ENCODE measurements around the gene CATSPER3. TPM values are rescaled to one million over a fixed set of nuclear protein-coding genes. Genes with fewer than 3 reads are reported as not detected.

Gene CATSPER3
- polyA plus RNA-seq, 1 donor from 2014 or later, result 0.17 TPM

DNA sequence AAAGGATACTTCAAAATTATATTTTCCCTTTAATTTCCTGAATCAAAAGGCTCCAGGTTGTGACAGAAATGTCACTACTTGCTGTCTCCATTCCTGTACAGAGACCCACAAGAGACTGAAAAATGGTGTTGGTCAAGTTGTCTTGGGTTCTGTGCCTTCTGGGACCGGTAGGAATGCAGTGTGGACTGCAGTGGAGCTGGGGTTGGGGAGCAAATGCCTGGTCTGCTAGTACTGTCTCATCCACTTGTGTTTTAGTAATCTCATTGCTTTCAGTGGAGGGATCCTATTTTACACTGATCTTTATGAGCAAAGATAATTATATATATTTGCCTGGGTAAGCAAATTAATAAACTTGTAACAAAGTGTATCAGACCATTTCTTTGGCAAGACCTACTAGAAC is 24.2 kb upstream of the CATSPER3 start:
- no peak overlapping the region for H3K4me3 ChIP-seq (ENCODE audit: low read length)
- TF ChIP-seq POLR2AphosphoS5 (IDR thresholded peaks at IDR 0.05) (no peak), SMC3 (conservative IDR thresholded peaks at IDR 0.05; ENCODE audit: poor library complexity) (no peak), RAD21 (conservative IDR thresholded peaks at IDR 0.05) (no peak)
- TF ChIP-seq, protein P1, sequence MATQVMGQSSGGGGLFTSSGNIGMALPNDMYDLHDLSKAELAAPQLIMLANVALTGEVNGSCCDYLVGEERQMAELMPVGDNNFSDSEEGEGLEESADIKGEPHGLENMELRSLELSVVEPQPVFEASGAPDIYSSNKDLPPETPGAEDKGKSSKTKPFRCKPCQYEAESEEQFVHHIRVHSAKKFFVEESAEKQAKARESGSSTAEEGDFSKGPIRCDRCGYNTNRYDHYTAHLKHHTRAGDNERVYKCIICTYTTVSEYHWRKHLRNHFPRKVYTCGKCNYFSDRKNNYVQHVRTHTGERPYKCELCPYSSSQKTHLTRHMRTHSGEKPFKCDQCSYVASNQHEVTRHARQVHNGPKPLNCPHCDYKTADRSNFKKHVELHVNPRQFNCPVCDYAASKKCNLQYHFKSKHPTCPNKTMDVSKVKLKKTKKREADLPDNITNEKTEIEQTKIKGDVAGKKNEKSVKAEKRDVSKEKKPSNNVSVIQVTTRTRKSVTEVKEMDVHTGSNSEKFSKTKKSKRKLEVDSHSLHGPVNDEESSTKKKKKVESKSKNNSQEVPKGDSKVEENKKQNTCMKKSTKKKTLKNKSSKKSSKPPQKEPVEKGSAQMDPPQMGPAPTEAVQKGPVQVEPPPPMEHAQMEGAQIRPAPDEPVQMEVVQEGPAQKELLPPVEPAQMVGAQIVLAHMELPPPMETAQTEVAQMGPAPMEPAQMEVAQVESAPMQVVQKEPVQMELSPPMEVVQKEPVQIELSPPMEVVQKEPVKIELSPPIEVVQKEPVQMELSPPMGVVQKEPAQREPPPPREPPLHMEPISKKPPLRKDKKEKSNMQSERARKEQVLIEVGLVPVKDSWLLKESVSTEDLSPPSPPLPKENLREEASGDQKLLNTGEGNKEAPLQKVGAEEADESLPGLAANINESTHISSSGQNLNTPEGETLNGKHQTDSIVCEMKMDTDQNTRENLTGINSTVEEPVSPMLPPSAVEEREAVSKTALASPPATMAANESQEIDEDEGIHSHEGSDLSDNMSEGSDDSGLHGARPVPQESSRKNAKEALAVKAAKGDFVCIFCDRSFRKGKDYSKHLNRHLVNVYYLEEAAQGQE (IDR thresholded peaks at IDR 0.05; ENCODE audit: borderline replicate concordance), result no peak

DNA sequence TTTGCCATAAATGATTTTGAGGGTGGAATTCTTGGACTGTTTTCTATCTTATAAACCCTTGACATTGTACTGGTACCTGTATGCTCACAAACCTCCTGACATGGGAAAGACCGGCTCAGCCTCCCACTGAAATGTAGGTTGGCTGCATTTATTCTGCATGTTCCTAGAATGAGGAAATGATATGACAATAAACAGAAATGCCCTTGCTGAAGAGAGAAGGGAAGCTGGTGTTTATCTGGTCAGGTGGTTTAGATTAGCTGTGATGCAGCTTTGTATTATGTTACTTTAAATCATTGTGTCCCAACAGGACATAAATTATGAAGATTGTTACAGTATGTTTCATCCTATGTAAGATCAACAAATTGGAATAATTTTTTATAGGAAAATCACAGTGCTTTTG is 23.1 kb upstream of the CATSPER3 start:
- no peaks in the 10 kb centered on the region for H3K79me2 ChIP-seq (replicated peaks; ENCODE audit: insufficient read depth, low read length)
- no peak overlapping the region for H2AFZ ChIP-seq (ENCODE audit: low read depth, low read length)
- H3K4me2 ChIP-seq (ENCODE audit: low read length), result no peak overlapping the region
- no peak overlapping the region for H3K4me3 ChIP-seq (ENCODE audit: low read length)
- TF ChIP-seq SMC3 (conservative IDR thresholded peaks at IDR 0.05; ENCODE audit: poor library complexity), result no peak
- TF ChIP-seq EP300 (conservative IDR thresholded peaks at IDR 0.05; ENCODE audit: poor library complexity, severe bottlenecking), result no peak
- TF ChIP-seq, protein P2, sequence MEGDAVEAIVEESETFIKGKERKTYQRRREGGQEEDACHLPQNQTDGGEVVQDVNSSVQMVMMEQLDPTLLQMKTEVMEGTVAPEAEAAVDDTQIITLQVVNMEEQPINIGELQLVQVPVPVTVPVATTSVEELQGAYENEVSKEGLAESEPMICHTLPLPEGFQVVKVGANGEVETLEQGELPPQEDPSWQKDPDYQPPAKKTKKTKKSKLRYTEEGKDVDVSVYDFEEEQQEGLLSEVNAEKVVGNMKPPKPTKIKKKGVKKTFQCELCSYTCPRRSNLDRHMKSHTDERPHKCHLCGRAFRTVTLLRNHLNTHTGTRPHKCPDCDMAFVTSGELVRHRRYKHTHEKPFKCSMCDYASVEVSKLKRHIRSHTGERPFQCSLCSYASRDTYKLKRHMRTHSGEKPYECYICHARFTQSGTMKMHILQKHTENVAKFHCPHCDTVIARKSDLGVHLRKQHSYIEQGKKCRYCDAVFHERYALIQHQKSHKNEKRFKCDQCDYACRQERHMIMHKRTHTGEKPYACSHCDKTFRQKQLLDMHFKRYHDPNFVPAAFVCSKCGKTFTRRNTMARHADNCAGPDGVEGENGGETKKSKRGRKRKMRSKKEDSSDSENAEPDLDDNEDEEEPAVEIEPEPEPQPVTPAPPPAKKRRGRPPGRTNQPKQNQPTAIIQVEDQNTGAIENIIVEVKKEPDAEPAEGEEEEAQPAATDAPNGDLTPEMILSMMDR (IDR thresholded peaks at IDR 0.05; ENCODE audit: poor library complexity, severe bottlenecking), result no peak
- TF ChIP-seq EZH2 (IDR thresholded peaks at IDR 0.05; ENCODE audit: borderline replicate concordance, insufficient read depth, low read length, poor library complexity, severe bottlenecking), result no peak
- no peak for TF ChIP-seq TAF1 (IDR thresholded peaks at IDR 0.05; ENCODE audit: low read depth)
- TF ChIP-seq, protein P1 (IDR thresholded peaks at IDR 0.05; ENCODE audit: borderline replicate concordance), result no peak
- no peak for TF ChIP-seq MXI1 (conservative IDR thresholded peaks at IDR 0.05; ENCODE audit: poor library complexity, severe bottlenecking)
- no peak for TF ChIP-seq RAD21 (conservative IDR thresholded peaks at IDR 0.05)
- no peak overlapping the region for H3K27ac ChIP-seq (ENCODE audit: low read length)
- no peaks in the 10 kb centered on the region for H3K9me3 ChIP-seq (ENCODE audit: low read length)
- H3K36me3 ChIP-seq (ENCODE audit: insufficient read depth, low read length), result no peaks in the 10 kb centered on the region
- no peaks in the 10 kb centered on the region for H3K9me2 ChIP-seq (ENCODE audit: insufficient read depth, low read length)
- H3F3A ChIP-seq (ENCODE audit: insufficient read depth, low read length, poor library complexity, severe bottlenecking), result no peaks in the 10 kb centered on the region
- no peaks in the 10 kb centered on the region for H3K27me3 ChIP-seq (ENCODE audit: insufficient read depth, low read depth, low read length)
- no peaks in the 10 kb centered on the region for H4K20me1 ChIP-seq (ENCODE audit: insufficient read depth)
- no peak overlapping the region for H3K9ac ChIP-seq (ENCODE audit: low read length)

More for the DNA sequence above, 24.2 kb upstream of the CATSPER3 start:
- Histone ChIP-seq H3K4me2 (ENCODE audit: low read length) (no peak overlapping the region), H3F3A (ENCODE audit: insufficient read depth, low read length, poor library complexity, severe bottlenecking) (no peaks in the 10 kb centered on the region), H3K9me3 (ENCODE audit: low read length) (no peaks in the 10 kb centered on the region), H4K20me1 (ENCODE audit: insufficient read depth) (no peaks in the 10 kb centered on the region), H3K9me2 (ENCODE audit: insufficient read depth, low read length) (no peaks in the 10 kb centered on the region), H3K36me3 (ENCODE audit: insufficient read depth, low read length) (no peaks in the 10 kb centered on the region), H3K79me2 (replicated peaks; ENCODE audit: insufficient read depth, low read length) (no peaks in the 10 kb centered on the region), H3K27ac (ENCODE audit: low read length) (no peak overlapping the region), H2AFZ (ENCODE audit: low read depth, low read length) (no peak overlapping the region), H3K27me3 (ENCODE audit: insufficient read depth, low read depth, low read length) (no peaks in the 10 kb centered on the region), H3K9ac (ENCODE audit: low read length) (no peak overlapping the region)

All from neural cell (in vitro differentiated cells).